ENCODE data around the gene UBAP1.

GRCh38 chr9:34139477-34140146 is 39.2 kb upstream of the UBAP1 start:
- TF ChIP-seq YY1 (IDR thresholded peaks at IDR 0.05; ENCODE audit: low read depth) (no peak), MAX (IDR thresholded peaks at IDR 0.05) (no peak), CEBPB (IDR thresholded peaks at IDR 0.05) (no peak), EP300 (IDR thresholded peaks at IDR 0.05; ENCODE audit: borderline replicate concordance) (no peak), RAD21 (IDR thresholded peaks at IDR 0.05; ENCODE audit: low read depth) (peak; percentile 25; the same call in 1 of the 2 replicates), REST (IDR thresholded peaks at IDR 0.05; ENCODE audit: low read depth) (no peak)

All from Ishikawa (cell line).